Astrocyte of the cerebellum (primary cell): ENCODE data around the gene TGFBR3.

Experiments used
- DNase-seq: peaks from one replicate; pipeline ENCODE4 v3.0.0-alpha.2; 2011; ENCODE audit warnings: low read depth
- H3K4me3 ChIP-seq: 2 replicates; pipeline ENCODE4 v1.5.1; 2011; ENCODE audit warnings: mild to moderate bottlenecking, low read depth, low read length, moderate library complexity
- CTCF ChIP-seq: IDR thresholded peaks from 2 replicates; pipeline ENCODE4 v1.5.1; 2012; ENCODE audit warnings: low read length, low read depth, moderate library complexity, mild to moderate bottlenecking; ENCODE audit errors: missing control alignments
- in situ Hi-C: cut with HindIII; loops from 2 replicates; pipeline ENCODE4 v1.10.0; 2017; ENCODE audit warnings: low sequenced_read_pairs

Gene TGFBR3

GRCh38 chr1:91895832-91896556 lies 10.0 kb upstream of the TGFBR3 start:
- no peak for DNase-seq
- in situ Hi-C loops = no loop called here
- H3K4me3 ChIP-seq = no peak overlapping the region
- TF ChIP-seq CTCF = no peak

GRCh38 chr1:91894036-91894761 lies 8.2 kb upstream of the TGFBR3 start:
- no peak for DNase-seq
- TF ChIP-seq CTCF = no peak
- no peak overlapping the region for H3K4me3 ChIP-seq
- in situ Hi-C loops = no loop called here

- H3K4me3 ChIP-seq = no peak overlapping the region
- in situ Hi-C loops = no loop called here
- no peak for DNase-seq
- no peak for TF ChIP-seq CTCF
Measured at GRCh38 chr1:91891969-91892368, 6.0 kb upstream of the TGFBR3 start.

- no peak for TF ChIP-seq CTCF
- no peak overlapping the region for H3K4me3 ChIP-seq
- in situ Hi-C loops = no loop called here
- no peak for DNase-seq
Measured at GRCh38 chr1:91891454-91891853, 5.5 kb upstream of the TGFBR3 start.

- H3K4me3 ChIP-seq = no peak overlapping the region
- no peak for DNase-seq
- in situ Hi-C loops = no loop called here
- TF ChIP-seq CTCF = no peak
Measured at GRCh38 chr1:91889717-91890459, 3.9 kb upstream of the TGFBR3 start.

- no peak for TF ChIP-seq CTCF
- in situ Hi-C loops = no loop called here
Measured at GRCh38 chr1:91885213-91885715, 687 bp downstream of the TGFBR3 start.

More at GRCh38 chr1:91885213-91885715, 687 bp downstream of the TGFBR3 start:
- peak overlapping the region; percentile 74 for H3K4me3 ChIP-seq
- DNase-seq = no peak
